Erythroblast (primary cell): ENCODE results near the gene SNRPA.
"Not testable (repeated sequence)": the region's sequence is repeated elsewhere in the genome, so short reads cannot be mapped to it uniquely, and the experiment has no call there.

Source experiments
- DNase-seq, 2 experiments: peaks; one replicate each; lab custom pipeline; 2025; lab: John Stamatoyannopoulos, UW
- GATA1 ChIP-seq: IDR thresholded peaks from 2 replicates; pipeline ENCODE4 v1.6.1; 2011; ENCODE audit warnings: low read depth, mild to moderate bottlenecking, control low read depth, low read length, moderate library complexity
- POLR2A ChIP-seq: IDR thresholded peaks from 2 replicates; pipeline ENCODE4 v1.6.1; 2011; ENCODE audit warnings: mild to moderate bottlenecking, low read length

SNRPA gene

GRCh38 chr19:40745402-40745780, 5.6 kb upstream of the SNRPA start:
- no peak for DNase-seq
- TF ChIP-seq POLR2A (no peak), GATA1 (no peak)

DNA sequence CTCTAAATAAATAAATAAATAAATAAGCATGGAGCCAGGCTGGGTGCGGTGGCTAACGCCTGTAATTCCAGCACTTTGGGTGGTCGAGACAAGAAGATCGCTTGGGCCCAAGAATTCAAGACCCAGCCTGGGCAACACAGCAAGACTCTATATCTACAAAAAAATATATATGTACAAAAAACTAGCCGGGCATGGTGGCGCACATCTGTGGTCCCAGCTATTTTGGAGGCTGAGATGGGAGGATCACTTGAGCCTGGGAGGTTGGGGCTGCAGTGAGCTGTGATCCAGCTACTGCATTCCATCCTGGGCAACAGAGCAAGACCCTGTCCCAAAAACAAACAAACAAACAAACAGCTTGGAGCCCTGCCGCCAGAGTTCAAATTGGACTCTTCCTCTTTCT, 3.5 kb upstream of the SNRPA start:
- TF ChIP-seq POLR2A: no peak
- no peak for TF ChIP-seq GATA1
- DNase-seq: no peak

- TF ChIP-seq POLR2A (no peak), GATA1 (no peak)
Measured at GRCh38 chr19:40750058-40750873, 737 bp upstream of the SNRPA start, which contains the start of gene ACTMAP. Gene ACTMAP (minus strand): TSS chr19:40750477. CDS start chr19:40749803, 674 bp downstream.

GRCh38 chr19:40752257-40752781, 1.3 kb downstream of the SNRPA start:
- DNase-seq: peak; percentile 28 to 45
- TF ChIP-seq GATA1 (no peak), POLR2A (no peak)

More at GRCh38 chr19:40750058-40750873, 737 bp upstream of the SNRPA start, which contains the start of gene ACTMAP:
- peak; percentile 100 for DNase-seq

DNA sequence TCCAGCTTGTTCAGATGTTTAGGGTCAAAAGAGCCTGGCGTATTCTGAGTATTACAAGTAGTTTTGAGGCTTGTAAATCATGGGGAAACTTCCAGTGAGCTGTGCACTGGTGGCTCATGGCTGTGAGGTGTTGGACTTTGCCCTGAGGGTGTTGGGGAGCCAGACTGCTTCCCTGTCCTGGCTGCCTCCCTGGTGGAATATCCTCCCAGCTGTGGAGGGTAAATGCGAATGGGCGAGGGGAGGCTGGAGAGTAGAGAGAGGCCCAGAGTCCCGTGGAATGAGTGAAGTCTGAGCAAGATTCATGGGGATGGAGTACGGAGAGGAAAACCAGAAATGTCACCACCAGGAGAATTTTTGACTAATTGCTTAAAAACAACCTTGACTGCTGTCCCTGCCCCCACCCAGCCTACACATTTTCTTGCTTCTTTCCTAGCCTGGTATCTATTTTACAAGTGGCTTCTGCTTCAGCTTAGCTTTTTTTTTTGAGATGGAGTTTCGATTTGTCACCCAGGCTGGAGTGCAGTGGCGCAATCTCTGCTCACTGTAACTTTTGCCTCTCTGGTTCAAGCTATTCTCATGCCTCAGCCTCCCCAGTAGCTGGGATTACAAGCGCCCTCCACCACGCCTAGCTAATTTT, 3.7 kb downstream of the SNRPA start:
- no peak for DNase-seq
- TF ChIP-seq POLR2A (no peak), GATA1 (no peak)

DNA sequence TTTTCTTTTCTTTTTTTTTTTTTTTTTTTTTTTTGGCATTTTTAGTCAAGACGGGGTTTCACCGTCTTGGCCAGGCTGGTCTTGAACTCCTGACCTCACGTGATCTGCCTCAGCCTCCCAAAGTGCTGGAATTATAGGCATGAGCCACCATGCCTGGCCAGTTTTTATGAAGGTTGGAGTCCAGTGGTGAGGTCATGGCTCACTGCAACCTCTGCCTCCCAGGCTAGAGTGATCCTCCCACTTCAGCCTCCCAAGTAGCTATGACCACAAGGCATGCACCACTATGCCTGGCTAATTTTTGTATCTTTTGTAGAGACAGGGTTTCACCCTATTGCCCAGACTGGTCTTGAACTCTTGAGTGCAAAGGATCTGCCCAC, 4.2 kb downstream of the SNRPA start:
- no peak for DNase-seq

DNA sequence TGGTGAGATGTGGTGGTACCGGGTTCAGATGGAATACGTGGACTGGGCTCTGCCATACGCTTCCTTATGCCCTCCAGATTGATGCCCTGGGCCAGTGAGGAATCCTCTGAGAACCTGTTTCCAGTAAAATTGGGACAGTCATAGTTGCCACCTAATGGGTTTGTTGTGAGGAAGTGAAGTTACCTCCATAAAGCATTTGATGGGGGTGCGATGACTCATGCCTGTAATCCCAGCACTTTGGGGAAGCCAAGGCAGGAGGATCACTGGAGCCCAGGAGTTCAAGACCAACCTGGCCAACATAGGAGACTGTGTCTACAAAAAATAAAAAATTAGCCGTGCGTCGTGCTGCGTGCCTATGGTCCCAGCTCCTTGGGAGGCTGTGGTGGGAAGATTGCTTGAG, 4.8 kb downstream of the SNRPA start:
- TF ChIP-seq GATA1 (no peak), POLR2A (no peak)
- DNase-seq: no peak

More for the DNA sequence above, 4.2 kb downstream of the SNRPA start:
- TF ChIP-seq GATA1 (no peak), POLR2A (no peak)

GRCh38 chr19:40756502-40757110, 5.6 kb downstream of the SNRPA start:
- TF ChIP-seq GATA1: no peak
- TF ChIP-seq POLR2A: no peak
- no peak for DNase-seq

DNA sequence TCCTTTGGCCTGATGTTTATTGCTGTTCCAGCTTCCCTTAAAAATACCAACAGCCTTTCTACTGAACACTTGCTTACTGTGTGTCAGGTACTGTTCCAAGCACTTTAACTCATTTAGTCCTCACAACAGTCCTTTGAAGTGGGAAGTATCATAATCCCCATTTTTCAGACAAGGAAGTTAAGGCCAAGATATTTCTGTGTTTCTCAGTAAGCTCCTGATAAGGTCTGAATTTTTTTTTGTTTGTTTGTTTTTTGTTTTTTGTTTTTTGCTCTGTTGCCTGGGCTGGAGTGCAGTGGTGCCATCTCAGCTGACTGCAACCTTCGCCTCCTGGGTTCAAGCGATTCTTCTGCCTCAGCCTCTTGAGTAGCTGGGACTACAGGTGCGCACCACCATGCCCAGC, 7.5 kb downstream of the SNRPA start:
- DNase-seq: no peak
- TF ChIP-seq POLR2A (no peak), GATA1 (no peak)

DNA sequence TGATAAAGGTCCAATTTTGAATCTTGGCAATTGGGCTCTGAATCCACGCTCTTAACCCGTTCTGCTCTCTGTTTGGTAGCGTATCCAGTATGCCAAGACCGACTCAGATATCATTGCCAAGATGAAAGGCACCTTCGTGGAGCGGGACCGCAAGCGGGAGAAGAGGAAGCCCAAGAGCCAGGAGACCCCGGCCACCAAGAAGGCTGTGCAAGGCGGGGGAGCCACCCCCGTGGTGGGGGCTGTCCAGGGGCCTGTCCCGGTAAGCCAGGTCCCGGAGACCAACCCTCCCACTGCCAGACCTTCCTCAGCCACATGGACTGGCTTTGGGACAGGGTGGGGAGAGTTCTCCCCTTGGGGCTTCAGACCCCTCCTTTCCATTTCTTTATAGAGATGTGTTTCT, 8.3 kb downstream of the SNRPA start:
- DNase-seq: no peak
- TF ChIP-seq GATA1 (no peak), POLR2A (no peak)

GRCh38 chr19:40762754-40763470, 11.9 kb downstream of the SNRPA start:
- TF ChIP-seq GATA1 (no peak), POLR2A (no peak)
- DNase-seq: no peak

GRCh38 chr19:40763526-40763925, 12.5 kb downstream of the SNRPA start:
- DNase-seq: no peak
- TF ChIP-seq GATA1: no peak
- no peak for TF ChIP-seq POLR2A

DNA sequence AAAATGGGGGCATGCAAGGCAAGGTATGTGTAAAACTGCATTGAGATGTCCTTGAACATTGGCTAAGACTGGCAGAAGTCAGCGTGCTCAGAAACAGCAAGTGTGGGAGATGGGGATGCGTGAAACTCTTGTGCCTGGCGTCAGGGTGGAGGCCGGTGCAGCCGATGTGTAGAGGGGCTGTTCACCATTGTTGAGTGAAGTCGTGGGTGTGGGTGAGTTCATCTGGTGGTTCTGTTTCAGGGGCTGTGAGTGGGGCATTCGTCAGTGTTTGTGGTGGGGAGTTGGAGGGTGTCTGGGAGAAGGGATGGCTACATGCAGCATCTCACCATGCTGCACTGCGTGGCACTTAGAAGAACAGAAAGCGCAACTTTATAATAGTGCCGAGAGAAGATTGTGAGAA, 13.0 kb downstream of the SNRPA start:
- DNase-seq: no peak
- TF ChIP-seq POLR2A (no peak), GATA1 (no peak)

GRCh38 chr19:40766385-40766784, 15.4 kb downstream of the SNRPA start:
- DNase-seq: not testable (repeated sequence)
